ENCODE data around the gene TGFBR3L. TPM values are rescaled to one million over a fixed set of nuclear protein-coding genes. Genes with fewer than 3 reads are reported as not detected.
A peak's percentile ranks its signal among the peaks of the same experiment; 100 is the strongest.

Gene TGFBR3L
- total RNA-seq, 1 experiment from 2014 or later = 4.1 TPM

DNA sequence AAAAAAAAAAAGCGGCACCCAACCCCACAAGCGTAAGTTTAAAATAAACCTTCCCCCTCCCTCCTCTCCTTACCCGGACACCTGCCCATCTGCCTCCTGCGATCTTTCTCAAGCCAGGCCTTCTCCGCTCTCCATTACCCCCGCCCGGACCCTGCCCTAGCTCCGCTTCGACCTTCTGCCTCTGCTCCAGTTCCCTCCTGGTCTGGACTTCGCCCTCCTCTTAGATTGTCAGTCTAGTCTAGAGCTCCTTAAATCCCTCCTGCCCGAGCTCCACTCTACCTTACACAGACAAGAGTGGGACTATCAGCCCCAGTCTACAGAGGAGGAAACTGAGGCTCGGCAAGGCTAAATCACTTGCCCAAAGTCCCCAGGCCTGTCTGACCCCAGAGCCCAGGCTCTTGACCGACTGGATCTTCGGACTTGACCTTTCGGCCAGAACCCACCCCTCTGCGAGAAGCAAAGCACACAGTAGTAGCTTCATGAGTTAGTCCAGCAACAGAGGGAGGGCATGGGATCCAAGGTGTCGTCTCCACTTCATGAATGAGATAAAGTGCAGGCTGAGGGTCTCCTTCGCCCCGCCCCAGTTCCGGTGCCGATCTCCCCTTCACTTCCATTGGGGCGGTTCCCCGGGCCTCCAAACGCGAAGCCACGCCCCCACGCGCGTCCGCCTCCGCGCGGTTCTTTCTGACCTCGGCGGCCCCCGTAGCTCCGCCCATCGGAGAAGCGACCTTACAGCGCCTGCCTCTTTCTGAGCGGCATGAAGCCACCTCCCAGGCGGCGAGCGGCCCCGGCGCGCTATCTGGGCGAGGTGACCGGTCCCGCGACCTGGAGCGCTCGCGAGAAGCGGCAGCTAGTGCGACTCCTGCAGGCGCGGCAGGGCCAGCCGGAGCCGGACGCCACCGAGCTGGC is 5.2 kb downstream of the TGFBR3L start, which contains the start of gene SNAPC2 (continued):
- TF ChIP-seq ZBTB21 (CRISPR knock-in tag; IDR thresholded peaks at IDR 0.05; ENCODE audit: borderline replicate concordance) (peak; percentile 91), CREM (CRISPR knock-in tag; IDR thresholded peaks at IDR 0.05) (peak; percentile 26; the same call in 1 of the 2 replicates), FOXK1 (CRISPR knock-in tag; IDR thresholded peaks at IDR 0.05) (peak; percentile 38; the same call in 1 of the 2 replicates), RORB (CRISPR knock-in tag; IDR thresholded peaks at IDR 0.05) (no peak)
- TF ChIP-seq, protein P1, sequence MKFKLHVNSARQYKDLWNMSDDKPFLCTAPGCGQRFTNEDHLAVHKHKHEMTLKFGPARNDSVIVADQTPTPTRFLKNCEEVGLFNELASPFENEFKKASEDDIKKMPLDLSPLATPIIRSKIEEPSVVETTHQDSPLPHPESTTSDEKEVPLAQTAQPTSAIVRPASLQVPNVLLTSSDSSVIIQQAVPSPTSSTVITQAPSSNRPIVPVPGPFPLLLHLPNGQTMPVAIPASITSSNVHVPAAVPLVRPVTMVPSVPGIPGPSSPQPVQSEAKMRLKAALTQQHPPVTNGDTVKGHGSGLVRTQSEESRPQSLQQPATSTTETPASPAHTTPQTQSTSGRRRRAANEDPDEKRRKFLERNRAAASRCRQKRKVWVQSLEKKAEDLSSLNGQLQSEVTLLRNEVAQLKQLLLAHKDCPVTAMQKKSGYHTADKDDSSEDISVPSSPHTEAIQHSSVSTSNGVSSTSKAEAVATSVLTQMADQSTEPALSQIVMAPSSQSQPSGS (CRISPR knock-in tag; IDR thresholded peaks at IDR 0.05; ENCODE audit: borderline replicate concordance, low read depth) = no peak

GRCh38 chr19:7920519-7921301 is 6.1 kb downstream of the TGFBR3L start:
- TF ChIP-seq ZNF425 (CRISPR knock-in tag; conservative IDR thresholded peaks at IDR 0.05) (no peak), ZNF219 (CRISPR knock-in tag; IDR thresholded peaks at IDR 0.05; ENCODE audit: borderline replicate concordance) (no peak), NR3C1 (CRISPR knock-in tag; conservative IDR thresholded peaks at IDR 0.05; ENCODE audit: low read depth) (0 out of 2 replicates have a peak, but pooled peaks have one; percentile 1)
- TF ChIP-seq, protein P2, sequence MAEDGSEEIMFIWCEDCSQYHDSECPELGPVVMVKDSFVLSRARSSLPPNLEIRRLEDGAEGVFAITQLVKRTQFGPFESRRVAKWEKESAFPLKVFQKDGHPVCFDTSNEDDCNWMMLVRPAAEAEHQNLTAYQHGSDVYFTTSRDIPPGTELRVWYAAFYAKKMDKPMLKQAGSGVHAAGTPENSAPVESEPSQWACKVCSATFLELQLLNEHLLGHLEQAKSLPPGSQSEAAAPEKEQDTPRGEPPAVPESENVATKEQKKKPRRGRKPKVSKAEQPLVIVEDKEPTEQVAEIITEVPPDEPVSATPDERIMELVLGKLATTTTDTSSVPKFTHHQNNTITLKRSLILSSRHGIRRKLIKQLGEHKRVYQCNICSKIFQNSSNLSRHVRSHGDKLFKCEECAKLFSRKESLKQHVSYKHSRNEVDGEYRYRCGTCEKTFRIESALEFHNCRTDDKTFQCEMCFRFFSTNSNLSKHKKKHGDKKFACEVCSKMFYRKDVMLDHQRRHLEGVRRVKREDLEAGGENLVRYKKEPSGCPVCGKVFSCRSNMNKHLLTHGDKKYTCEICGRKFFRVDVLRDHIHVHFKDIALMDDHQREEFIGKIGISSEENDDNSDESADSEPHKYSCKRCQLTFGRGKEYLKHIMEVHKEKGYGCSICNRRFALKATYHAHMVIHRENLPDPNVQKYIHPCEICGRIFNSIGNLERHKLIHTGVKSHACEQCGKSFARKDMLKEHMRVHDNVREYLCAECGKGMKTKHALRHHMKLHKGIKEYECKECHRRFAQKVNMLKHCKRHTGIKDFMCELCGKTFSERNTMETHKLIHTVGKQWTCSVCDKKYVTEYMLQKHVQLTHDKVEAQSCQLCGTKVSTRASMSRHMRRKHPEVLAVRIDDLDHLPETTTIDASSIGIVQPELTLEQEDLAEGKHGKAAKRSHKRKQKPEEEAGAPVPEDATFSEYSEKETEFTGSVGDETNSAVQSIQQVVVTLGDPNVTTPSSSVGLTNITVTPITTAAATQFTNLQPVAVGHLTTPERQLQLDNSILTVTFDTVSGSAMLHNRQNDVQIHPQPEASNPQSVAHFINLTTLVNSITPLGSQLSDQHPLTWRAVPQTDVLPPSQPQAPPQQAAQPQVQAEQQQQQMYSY (CRISPR knock-in tag; IDR thresholded peaks at IDR 0.05) = peak; percentile 82
- Mint-ChIP-seq H3K36me3 (no peaks in the 10 kb centered on the region), H3K4me3 (peak overlapping the region; percentile 75), H3K9me3 (no peaks in the 10 kb centered on the region), H3K27ac (0 out of 2 replicates have a peak overlapping the region, but pooled peaks have one; percentile 71), H3K4me1 (peaks cover 5% of the 10 kb centered on the region), H3K27me3 (ENCODE audit: low read depth) (peaks cover 41% of the 10 kb centered on the region)
- POLR2A ChIA-PET = interaction anchor here (0.9 to 2.0 kb wide), 5 partner anchors 23 to 289 kb away, joined by 3 to 6 read pairs (median 4); partner anchors contain the start of genes CERS4 and TIMM44
- ATAC-seq = peak; percentile 25
- peak; percentile 99 for DNase-seq (ENCODE audit: low spot score)
- CTCF ChIA-PET = interaction anchor here (0.6 to 7.2 kb wide), 26 partner anchors 9 to 470 kb away, joined by 3 to 92 read pairs (median 8); partner anchors contain the start of genes LRRC8E, MAP2K7, RAB11B and TIMM44

GRCh38 chr19:7921302-7921966 is 6.8 kb downstream of the TGFBR3L start:
- no peak for TF ChIP-seq NR1H2 (CRISPR knock-in tag; IDR thresholded peaks at IDR 0.05)
- TF ChIP-seq, protein P2 (CRISPR knock-in tag; IDR thresholded peaks at IDR 0.05) = peak; percentile 45
- H3K4me1 Mint-ChIP-seq = peaks cover 7% of the 10 kb centered on the region
- CTCF ChIA-PET = interaction anchor here (0.9 to 7.2 kb wide), 16 partner anchors 8 to 240 kb away, joined by 4 to 92 read pairs (median 16); partner anchors contain the start of genes LRRC8E, MAP2K7, TIMM44 and TRAPPC5
- POLR2A ChIA-PET = interaction anchor here (0.6 to 2.0 kb wide), 7 partner anchors 22 to 340 kb away, joined by 3 to 6 read pairs (median 4); partner anchors contain the start of genes CERS4 and TIMM44
- ATAC-seq (no peak), DNase-seq (ENCODE audit: low spot score) (no peak)
- H3K27ac Mint-ChIP-seq = 0 out of 2 replicates have a peak overlapping the region, but pooled peaks have one; percentile 71
- no peaks in the 10 kb centered on the region for H3K9me3 Mint-ChIP-seq
- H3K4me3 Mint-ChIP-seq = peak overlapping the region; percentile 72
- no peaks in the 10 kb centered on the region for H3K36me3 Mint-ChIP-seq
- H3K27me3 Mint-ChIP-seq (ENCODE audit: low read depth) = peaks cover 35% of the 10 kb centered on the region
